HEK293 (cell line): ENCODE results near the gene SLC2A6.

Experiments used
- CTCF ChIP-seq: fragments of 450-650 bp; formaldehyde crosslinking; IDR thresholded peaks from 2 replicates; pipeline ENCODE4 v1.5.1; 2016; ENCODE audit warnings: missing biosample characterization, missing genetic modification characterization
- GLI2 ChIP-seq: fragments of 450-650 bp; formaldehyde crosslinking; IDR thresholded peaks from 2 replicates; pipeline ENCODE4; 2017; ENCODE audit warnings: missing biosample characterization, missing genetic modification characterization, low read depth, borderline replicate concordance
- KLF8 ChIP-seq: fragments of 450-650 bp; formaldehyde crosslinking; IDR thresholded peaks from 2 replicates; pipeline ENCODE4 v1.5.1; 2016; ENCODE audit warnings: missing biosample characterization, missing genetic modification characterization
- REST ChIP-seq: fragments of 450-650 bp; formaldehyde crosslinking; IDR thresholded peaks from 2 replicates; pipeline ENCODE4 v1.5.1; 2016; ENCODE audit warnings: missing biosample characterization, missing genetic modification characterization
- YY1 ChIP-seq: fragments of 450-650 bp; formaldehyde crosslinking; IDR thresholded peaks from 2 replicates; pipeline ENCODE4 v1.5.1; 2018; ENCODE audit warnings: missing biosample characterization, missing genetic modification characterization
- ZBTB1 ChIP-seq: fragments of 450-650 bp; formaldehyde crosslinking; IDR thresholded peaks from 2 replicates; pipeline ENCODE4 v1.5.1; 2016; ENCODE audit warnings: missing biosample characterization, missing genetic modification characterization
- ZNF311 ChIP-seq: fragments of 450-650 bp; formaldehyde crosslinking; IDR thresholded peaks from 2 replicates; pipeline ENCODE4 v1.5.1; 2017; ENCODE audit warnings: missing biosample characterization, missing genetic modification characterization, borderline replicate concordance
- ZNF670 ChIP-seq: fragments of 450-650 bp; formaldehyde crosslinking; IDR thresholded peaks from 2 replicates; pipeline ENCODE4 v1.5.1; 2016; ENCODE audit warnings: missing biosample characterization, missing genetic modification characterization, low read depth
- ZSCAN5A ChIP-seq: fragments of 450-650 bp; formaldehyde crosslinking; IDR thresholded peaks from 2 replicates; pipeline ENCODE4 v1.5.1; 2016; ENCODE audit warnings: missing biosample characterization, missing genetic modification characterization

GRCh38 chr9:133459476-133460404, 19.2 kb downstream of the SLC2A6 start, which contains the start of gene CACFD1:
- TF ChIP-seq CTCF (tag by site-specific recombination) (no peak; the same call in 1 of the 2 replicates), KLF8 (tag by site-specific recombination) (peak; percentile 10; the same call in 1 of the 2 replicates), ZNF311 (tag by site-specific recombination) (no peak), YY1 (tag by site-specific recombination) (no peak), REST (tag by site-specific recombination) (no peak), GLI2 (tag by site-specific recombination) (no peak), ZBTB1 (no peak), ZSCAN5A (tag by site-specific recombination) (no peak), ZNF670 (tag by site-specific recombination) (no peak)
